Hippocampal formation (tissue), 2 donors: Measurements from ENCODE around the gene WIPF1.

Experiments
- DNase-seq, 2 donors: peaks; one replicate each; lab custom pipeline; 2025; lab: John Stamatoyannopoulos, UW

Gene WIPF1

GRCh38 chr2:174618179-174618578, 20.6 kb upstream of the WIPF1 start:
- no peak for DNase-seq

DNA sequence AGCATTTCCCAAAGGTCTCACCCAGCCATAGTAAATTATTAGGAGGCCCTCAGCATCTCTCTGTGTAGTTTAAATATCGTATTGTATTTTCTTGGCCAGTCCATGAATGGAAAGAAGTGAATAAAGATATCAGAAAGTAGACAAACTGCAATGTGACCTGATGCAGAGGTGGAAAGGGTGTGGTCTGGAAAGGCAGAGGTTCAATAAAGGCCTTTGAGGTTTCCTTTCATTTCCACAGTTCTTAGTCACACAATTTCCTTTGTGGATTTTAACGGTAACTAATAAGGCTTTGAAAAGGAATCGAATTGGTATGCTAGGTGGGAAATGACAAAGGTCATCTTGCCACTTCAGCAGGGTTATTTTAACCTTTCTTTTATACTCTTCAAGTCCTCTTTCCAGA, 20.1 kb upstream of the WIPF1 start:
- DNase-seq = no peak

DNA sequence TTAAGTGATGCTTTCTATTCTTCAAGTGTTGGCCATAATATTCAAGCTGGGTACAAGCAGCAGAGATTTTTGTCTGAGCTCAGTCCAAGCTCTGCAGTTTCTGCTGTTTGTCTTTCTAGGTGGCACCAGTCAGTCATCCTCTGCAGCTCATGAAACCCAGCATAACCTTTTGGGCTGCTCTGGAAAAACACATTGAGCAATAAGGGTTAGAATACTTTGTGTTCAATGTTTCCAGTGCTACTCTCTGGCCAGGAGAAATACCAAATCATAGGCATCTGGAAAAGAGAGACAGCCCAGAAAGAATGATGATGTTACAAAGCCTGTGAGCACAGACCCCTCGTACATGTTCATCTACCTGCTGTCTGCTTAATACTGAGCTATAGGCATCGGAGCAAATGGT, 19.5 kb upstream of the WIPF1 start:
- DNase-seq = no peak

DNA sequence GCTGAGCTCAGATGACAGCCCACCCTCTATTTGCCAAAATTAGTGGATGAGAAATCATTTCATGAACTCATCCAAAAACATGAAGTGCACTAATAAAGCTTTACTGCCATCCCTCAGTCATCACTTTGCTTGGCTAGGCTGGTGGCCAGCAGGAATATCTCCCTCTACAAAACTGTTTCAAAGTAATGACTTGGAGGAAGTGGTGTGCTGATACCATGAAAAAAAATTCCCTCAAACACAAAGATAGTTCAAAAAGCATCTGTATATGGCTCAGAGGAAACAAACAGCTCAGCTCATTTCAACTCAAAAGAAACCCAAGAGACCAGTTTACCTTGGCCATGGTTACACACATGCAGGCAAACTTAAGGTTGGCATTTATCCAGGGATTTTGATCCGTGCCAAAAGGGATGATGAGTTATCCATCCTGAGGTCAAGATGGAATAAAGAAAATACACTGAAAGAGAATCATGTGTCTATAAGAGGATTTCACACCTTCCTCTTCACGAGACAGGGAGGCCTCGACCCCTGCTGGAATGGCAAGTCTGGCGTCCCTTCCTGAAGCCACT, 18.4 kb upstream of the WIPF1 start:
- DNase-seq = no peak

DNA sequence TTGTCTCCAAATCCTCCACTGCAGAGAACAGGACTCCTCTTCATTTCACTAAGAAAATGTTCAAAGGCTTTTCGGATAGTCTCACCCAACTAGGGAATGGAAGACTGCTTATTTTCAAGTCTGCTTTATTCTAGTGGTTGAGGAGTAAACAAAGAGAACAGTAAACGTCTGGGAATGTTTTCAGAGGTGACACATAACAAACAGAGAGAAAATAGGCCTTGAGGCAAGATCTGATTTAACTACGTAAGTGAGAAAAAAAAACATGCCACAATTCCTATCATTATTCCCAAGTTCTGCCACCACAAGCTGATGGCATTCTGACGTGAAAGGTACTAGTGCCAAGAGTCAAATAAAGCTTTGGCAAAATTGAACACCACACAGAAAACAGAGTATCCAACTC, 16.7 kb upstream of the WIPF1 start:
- no peak for DNase-seq

DNA sequence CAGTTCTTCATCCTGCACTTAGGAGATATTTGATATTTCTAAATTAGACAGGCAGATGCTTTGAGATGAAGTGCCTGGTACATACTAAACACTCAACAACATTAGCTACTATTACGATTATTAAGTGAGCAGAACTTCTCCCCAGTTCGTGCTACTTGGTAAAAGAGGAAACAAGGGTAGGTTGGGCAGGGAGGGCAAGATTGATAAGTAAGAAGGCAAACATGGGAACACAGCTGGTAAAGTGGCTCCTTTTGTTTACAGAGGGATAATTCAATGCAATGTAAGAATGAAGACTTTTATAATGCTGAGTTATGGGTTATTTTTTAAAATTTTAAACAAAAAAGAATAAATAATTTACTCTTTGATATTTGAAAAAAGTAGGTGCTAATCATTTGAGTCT, 15.9 kb upstream of the WIPF1 start:
- no peak for DNase-seq

GRCh38 chr2:174612970-174613369, 15.4 kb upstream of the WIPF1 start:
- no peak for DNase-seq

- no peak for DNase-seq
Observed at GRCh38 chr2:174611854-174612253, 14.2 kb upstream of the WIPF1 start.

DNA sequence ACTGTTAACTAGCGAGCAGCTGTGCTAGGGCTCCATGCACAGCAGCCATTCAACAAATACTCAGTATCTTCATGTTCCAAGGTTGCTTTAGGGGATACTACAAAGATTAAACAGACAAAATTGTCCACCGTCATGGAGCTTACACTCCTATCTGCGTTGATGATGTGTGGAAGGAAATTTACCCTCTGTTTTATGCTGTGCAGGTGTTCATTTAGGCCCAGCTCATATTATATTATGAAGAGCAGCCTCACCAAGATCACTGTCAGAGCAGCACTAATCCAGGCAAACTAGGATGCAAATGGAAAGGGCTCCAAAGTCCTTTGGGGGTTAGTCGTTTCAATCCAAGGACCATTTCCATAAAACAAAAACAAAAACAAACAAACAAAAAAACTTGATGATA, 13.4 kb upstream of the WIPF1 start:
- DNase-seq = no peak

GRCh38 chr2:174610243-174610995, 12.8 kb upstream of the WIPF1 start:
- DNase-seq = no peak

GRCh38 chr2:174609261-174609660, 11.7 kb upstream of the WIPF1 start:
- DNase-seq = no peak

DNA sequence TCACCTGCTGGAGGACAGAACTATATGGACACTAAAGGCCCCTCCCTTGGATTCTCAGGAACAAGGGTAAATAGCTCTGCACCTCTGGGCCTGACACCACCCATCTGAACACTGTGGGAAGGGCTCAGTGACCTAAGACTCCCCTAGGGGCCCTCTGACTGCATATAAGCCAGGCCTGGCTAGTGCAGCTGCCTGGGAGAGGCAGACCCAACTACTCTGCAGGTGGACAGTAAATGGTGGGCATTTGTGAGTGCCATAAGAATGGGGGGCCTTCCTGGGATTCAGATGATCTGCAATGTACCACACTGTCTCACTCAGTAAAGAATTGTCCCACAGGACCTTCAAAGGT, 11.2 kb upstream of the WIPF1 start:
- no peak for DNase-seq

DNA sequence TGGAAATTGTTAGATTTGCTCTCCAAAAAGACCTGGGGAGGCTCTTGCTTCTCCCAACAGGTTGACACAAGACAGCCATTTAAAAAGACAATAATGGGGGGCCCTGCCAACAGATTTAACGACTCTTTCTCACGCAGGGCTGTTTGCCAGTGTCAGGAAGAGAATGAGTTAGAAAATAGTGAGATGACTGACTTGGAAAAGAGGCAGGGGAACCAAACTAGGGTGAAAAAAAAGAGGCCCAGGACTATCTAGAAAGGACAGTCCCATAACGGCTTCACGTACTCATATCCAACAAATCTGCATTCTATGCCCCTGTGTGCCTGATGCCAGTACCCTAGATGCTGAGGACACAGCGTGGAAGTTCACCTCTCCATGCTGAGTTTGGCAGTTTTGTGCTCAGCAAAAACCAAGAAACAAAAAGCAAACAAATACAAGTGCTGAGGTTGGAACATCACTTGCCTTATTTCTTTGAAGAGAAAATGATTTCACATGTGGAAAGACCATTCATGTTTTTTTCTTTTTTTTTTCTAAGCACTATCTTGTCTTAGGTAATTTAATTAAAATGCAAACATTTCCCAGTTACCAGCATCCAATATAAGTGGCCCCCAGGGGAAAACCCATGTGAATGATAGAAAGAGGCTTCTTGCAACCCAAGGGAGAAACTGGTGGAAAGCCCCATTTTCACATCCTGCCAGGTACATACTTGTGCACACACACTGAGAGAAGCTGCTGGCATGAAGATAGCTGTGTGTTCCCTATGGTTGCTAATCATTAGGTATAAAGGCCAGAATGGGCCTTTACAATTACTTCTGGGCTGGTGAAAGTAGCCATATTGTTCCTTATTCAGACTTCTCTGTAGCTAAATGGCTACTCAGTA, 10.6 kb upstream of the WIPF1 start:
- DNase-seq = no peak

DNA sequence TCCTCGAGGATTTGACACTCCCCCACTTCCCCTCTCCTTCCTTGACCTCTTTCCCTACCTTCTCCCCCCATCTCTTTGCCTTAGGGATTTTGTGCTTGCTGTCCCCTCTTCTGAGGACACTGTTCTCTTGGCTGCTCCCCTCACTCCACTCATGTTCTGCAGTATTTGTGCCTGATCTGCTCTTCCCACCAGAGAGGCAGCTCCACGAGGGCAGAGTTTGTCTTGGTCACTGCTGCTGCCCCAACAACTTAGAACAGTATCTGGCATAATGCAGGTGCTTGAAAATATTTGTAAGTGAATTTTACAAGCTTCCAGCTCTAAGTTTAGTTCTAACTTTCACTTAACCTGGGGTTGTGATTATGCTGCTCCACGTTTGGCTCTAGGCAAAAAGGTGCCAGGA, 10.0 kb upstream of the WIPF1 start:
- no peak for DNase-seq

DNA sequence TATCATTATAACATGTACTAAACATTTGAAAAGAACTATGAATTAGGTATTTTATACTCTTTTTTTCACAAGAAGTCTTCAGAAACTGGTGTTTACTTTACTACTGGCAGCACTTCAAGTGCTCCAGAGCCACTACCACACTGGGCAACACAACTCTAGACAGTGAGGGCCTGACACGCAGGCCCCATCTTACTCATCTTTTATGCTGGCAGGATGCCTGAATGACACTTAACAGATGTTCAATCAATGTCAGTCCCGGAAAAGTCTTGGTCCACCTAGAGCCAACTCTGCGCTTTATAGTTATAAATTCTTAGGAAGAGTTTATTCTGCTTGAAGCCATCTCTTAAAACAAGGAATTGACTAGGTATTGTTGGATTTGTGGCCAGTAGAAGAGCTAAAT, 8.7 kb upstream of the WIPF1 start:
- DNase-seq = no peak

- peak in 1 of 2 donors; percentile 56 for DNase-seq
Observed at GRCh38 chr2:174605687-174606086, 8.1 kb upstream of the WIPF1 start.

DNA sequence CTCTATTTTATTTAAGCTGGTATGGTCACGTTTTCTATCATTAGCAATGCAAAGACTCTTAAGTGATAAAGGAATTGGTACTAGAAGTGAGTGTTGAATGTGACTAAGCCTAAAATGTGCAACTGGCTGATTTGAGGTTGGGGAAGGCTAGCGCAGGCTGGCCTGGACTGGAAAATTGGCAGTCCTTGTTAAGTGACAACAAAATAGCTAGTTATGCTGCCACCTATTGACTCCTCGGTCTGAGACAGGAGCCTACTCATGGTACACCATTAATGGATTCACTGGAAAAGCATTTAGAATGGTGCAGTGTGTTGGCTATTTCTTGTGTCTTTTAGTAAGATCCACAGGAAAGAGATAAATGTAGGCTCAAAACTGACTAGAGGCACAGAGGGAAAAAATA, 5.7 kb upstream of the WIPF1 start:
- peak; percentile 65 to 88 for DNase-seq

DNA sequence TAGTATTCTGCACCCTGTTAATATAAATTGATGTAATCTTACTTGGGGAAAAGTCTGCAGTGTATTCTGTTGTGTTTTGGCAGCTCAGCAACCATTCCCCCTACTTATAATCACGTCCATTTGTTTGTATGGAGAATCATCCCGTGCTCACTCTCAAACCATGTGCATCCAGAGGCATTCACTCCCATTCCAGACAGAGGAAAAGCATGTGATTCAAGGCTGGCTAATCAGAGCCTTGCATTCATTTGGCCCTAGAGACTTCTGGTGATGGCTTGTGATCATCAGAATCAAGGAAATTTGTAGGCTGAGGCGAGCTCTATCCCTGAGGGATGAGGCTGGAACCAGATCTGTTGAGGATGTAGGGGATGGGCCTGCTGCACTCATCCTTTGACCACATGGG, 5.1 kb upstream of the WIPF1 start:
- DNase-seq = no peak

GRCh38 chr2:174600349-174600748, 2.7 kb upstream of the WIPF1 start:
- no peak for DNase-seq

DNA sequence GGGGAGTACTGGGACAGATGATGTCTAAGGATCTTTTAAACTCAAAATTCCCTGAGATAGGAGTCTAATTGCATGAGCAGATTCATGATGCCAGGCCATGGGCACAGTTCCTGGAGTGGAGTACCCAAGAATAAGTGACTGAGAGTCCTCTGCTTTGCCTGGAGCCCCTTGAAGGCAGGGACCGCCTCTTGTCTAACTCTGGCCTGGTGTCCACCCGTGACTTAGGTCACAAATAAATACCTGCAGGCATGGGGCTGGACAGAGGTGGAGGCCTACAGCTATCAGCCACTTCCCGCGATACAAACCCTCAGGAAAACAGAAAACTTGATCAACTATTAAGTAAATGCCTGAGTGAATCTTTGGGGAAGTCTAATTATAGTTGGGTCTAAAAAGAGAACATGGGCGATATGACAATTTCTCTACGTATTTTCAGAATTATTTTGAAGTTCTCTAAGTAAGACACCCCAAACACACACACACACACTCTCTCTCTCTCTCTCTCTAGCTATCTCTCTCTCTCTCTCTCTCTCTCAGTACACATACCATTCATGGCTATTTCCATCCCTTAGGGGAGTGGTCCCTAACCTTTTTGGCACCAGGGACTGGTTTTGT, 1.8 kb upstream of the WIPF1 start:
- DNase-seq = no peak

- no peak for DNase-seq
Observed at GRCh38 chr2:174597009-174597344, 627 bp downstream of the WIPF1 start.

GRCh38 chr2:174595891-174596397, 1.7 kb downstream of the WIPF1 start:
- DNase-seq = no peak
